Amygdala (tissue), 56 donors: ENCODE results near the gene ING1.

ENCODE experiments used
- DNase-seq, 56 donors: peaks; one replicate each; lab custom pipeline; 2025; lab: John Stamatoyannopoulos, UW

The ING1 gene

GRCh38 chr13:110766671-110767430, 53.4 kb downstream of the ING1 start:
- DNase-seq = no peak

- no peak for DNase-seq
Observed at GRCh38 chr13:110767476-110767875, 54.0 kb downstream of the ING1 start.

GRCh38 chr13:110769097-110769496, 55.6 kb downstream of the ING1 start:
- no peak for DNase-seq

DNA sequence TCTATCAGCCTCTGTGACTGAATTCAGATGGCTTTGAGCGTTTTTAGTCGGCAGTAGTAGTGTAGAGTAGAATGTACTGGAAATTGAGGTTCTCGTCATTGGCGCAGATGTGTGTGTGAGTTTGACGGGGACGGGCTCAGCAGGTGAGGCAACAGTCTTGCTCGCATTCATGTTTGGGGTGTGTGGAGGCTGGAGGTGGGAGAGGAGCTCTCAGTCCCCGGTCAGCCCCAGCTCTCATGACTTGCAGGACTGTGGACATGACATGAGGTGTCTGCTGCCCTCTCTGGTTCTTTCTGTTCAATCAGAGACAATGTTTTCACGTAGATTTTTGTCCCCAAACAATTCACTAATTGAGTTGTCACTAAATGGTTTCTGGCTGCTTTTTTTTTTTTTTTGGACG, 57.2 kb downstream of the ING1 start:
- DNase-seq = no peak

- DNase-seq = no peak
Observed at GRCh38 chr13:110771194-110771593, 57.7 kb downstream of the ING1 start.

DNA sequence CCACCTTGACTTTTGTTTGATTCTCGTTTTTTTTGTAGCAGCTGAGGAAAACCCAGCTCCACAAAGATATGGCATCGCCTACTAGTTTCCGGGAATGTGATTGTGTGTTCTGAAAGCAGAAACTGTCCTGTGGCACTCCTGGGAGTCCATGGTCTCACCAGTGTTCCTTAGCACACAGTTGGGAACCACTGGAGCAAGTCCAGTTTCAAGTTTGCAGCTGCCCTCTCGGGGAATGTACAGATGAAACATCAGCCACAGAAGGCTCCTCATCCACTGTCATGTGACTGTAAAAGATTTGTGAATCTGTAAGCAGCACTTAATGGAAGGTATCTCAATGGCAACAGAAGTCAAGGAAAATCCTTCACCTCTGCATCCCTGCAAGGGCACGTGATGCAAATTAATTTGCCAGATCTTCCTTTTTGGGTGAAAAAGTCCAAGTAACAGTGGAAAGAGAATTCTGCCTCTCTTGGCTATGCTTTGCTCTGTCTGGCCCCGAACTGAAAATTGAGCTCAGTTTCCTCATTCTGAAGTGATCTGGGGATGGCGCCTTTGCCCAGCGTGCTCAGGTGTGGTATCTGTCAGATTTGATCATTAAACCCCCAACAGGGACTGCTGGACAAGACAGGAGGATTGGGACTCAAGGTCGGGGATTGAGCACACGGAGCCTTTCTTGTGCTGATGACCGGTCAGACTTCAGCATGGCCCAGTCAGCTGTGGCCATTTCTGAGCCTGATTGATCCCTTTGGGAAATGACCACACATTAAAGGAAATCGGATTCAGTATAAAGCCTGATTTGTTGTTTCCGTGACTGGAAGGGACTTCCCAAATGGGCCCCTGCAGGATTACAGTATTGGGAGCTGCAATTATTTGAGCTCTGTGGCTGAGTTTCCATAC, 58.8 kb downstream of the ING1 start:
- DNase-seq = no peak
